NCI-H2107 treated with DMSO at 0.1 percent for 48 hours (cell line): ENCODE data around the gene PRR20G.
"Not testable (repeated sequence)": the region's sequence is repeated elsewhere in the genome, so short reads cannot be mapped to it uniquely, and the experiment has no call there.

ENCODE experiments used
- DNase-seq: peaks from one replicate; lab custom pipeline; 2025; ENCODE audit not compliant: unreplicated experiment; lab: John Stamatoyannopoulos, UW

PRR20G gene

GRCh38 chr3:127287840-127288239 lies at the start of gene PRR20G:
Gene PRR20G, minus strand, starts transcription at chr3:127288046. Its CDS starts 681 bp downstream, at chr3:127287365.
- DNase-seq: no peak

GRCh38 chr3:127337001-127337400 lies 49.2 kb upstream of the PRR20G start:
- no peak for DNase-seq

- DNase-seq: no peak
Observed at GRCh38 chr3:127336101-127336500, 48.3 kb upstream of the PRR20G start.

GRCh38 chr3:127330385-127330784 lies 42.5 kb upstream of the PRR20G start:
- no peak for DNase-seq

- no peak for DNase-seq
Observed at GRCh38 chr3:127329631-127330285, 41.9 kb upstream of the PRR20G start.

- no peak for DNase-seq
Observed at GRCh38 chr3:127328421-127328820, 40.6 kb upstream of the PRR20G start.

- DNase-seq: no peak
Observed at GRCh38 chr3:127326341-127326740, 38.5 kb upstream of the PRR20G start.

GRCh38 chr3:127325629-127325961 lies 37.7 kb upstream of the PRR20G start:
- DNase-seq: no peak

GRCh38 chr3:127324913-127325628 lies 37.2 kb upstream of the PRR20G start:
- no peak for DNase-seq

GRCh38 chr3:127324076-127324475 lies 36.2 kb upstream of the PRR20G start:
- DNase-seq: no peak

GRCh38 chr3:127323581-127323980 lies 35.7 kb upstream of the PRR20G start:
- DNase-seq: no peak

- DNase-seq: no peak
Observed at GRCh38 chr3:127321371-127321770, 33.5 kb upstream of the PRR20G start.

- DNase-seq: no peak
Observed at GRCh38 chr3:127320529-127321121, 32.8 kb upstream of the PRR20G start.

- DNase-seq: no peak
Observed at GRCh38 chr3:127316685-127317084, 28.8 kb upstream of the PRR20G start.

- no peak for DNase-seq
Observed at GRCh38 chr3:127312818-127313217, 25.0 kb upstream of the PRR20G start.

- DNase-seq: not testable (repeated sequence)
Observed at GRCh38 chr3:127308821-127309220, 21.0 kb upstream of the PRR20G start.

- DNase-seq: no peak
Observed at GRCh38 chr3:127307916-127308315, 20.1 kb upstream of the PRR20G start.

- no peak for DNase-seq
Observed at GRCh38 chr3:127307112-127307835, 19.4 kb upstream of the PRR20G start.

GRCh38 chr3:127306361-127307111 lies 18.7 kb upstream of the PRR20G start:
- no peak for DNase-seq

- DNase-seq: no peak
Observed at GRCh38 chr3:127305499-127306060, 17.7 kb upstream of the PRR20G start.
